Ovary (tissue), 9 donors: ENCODE results near the gene HYDIN. TPM values are rescaled to one million over a fixed set of nuclear protein-coding genes. Genes with fewer than 3 reads are reported as not detected.

Experiments used
- DNase-seq, 5 donors: peaks; one replicate each; pipeline ENCODE4 v3.0.0-alpha.2; 2019 to 2020
- H3K27ac ChIP-seq, 2 donors: fragments of 200-600 bp; one replicate each; pipeline versions ENCODE4 v1.5.1 to v1.8.0; 2019 to 2022
- H3K27me3 ChIP-seq: fragments of 200-600 bp; one replicate; pipeline ENCODE4 v1.8.0; 2022
- H3K36me3 ChIP-seq: fragments of 200-600 bp; sonication (generic); one replicate; pipeline ENCODE4 v1.5.1; 2019
- H3K4me1 ChIP-seq: one replicate; pipeline ENCODE4 v1.8.1; 2013; ENCODE audit warnings: mild to moderate bottlenecking, moderate library complexity; ENCODE audit not compliant: insufficient read depth
- H3K4me3 ChIP-seq: fragments of 200-600 bp; sonication (generic); one replicate; pipeline ENCODE4 v1.5.1; 2017
- H3K9me3 ChIP-seq, 2 donors: fragments of 200-600 bp in 1 of 2; sonication (generic) in 1 of 2; one replicate each; pipeline versions ENCODE4 v1.5.1 to v1.8.1; 2013 to 2019; ENCODE audit warnings: mild to moderate bottlenecking in 1 of 2, moderate library complexity in 1 of 2
- CTCF ChIP-seq, 3 donors: fragments of 450-650 bp in 2 of 3; fragments of 200-600 bp in 1 of 3; IDR thresholded peaks; one replicate each; pipeline versions ENCODE4 v1.5.1 to v1.8.0; 2016 to 2022; ENCODE audit warnings: antibody characterized with exemption in 3 of 3, mild to moderate bottlenecking in 1 of 3
- EP300 ChIP-seq: sonication (generic); formaldehyde crosslinking; IDR thresholded peaks from one replicate; pipeline ENCODE4 v1.6.1; 2017; ENCODE audit warnings: antibody characterized with exemption
- POLR2A ChIP-seq: fragments of 450-650 bp; IDR thresholded peaks from one replicate; pipeline ENCODE4 v1.6.1; 2017; ENCODE audit warnings: antibody characterized with exemption, mild to moderate bottlenecking, moderate library complexity
- WGBS, 3 donors: extraction: QIAGEN DNeasy Blood & Tissue Kit in 1 of 3; methylation state at CpG; one replicate each; pipeline versions ENCODE4 v1.1.5 to v1.1.7; 2013 to 2017; 5-methylcytosine and 5-hydroxymethylcytosine counted together
- intact Hi-C, 4 donors: fragments of 100-400 bp; cut with DNase I; formaldehyde crosslinking; loops; one replicate each; pipeline versions ENCODE4 v1.11.0 to v1.15.1; 2022 to 2023
- polyA plus RNA-seq, 2 donors: library from polyadenylated mRNA; stranded (reverse); fragments of 200-250 nt in 1 of 2; fragments of 350-450 nt in 1 of 2; fragmentation: Illumina TruSeq in 1 of 2; extraction: RNeasy Lipid Tissue Mini Kit (QIAGEN cat#74804) in 1 of 2; gene quantifications; one replicate each; pipeline ENCODE4 v1.2.3, GENCODE V29; 2013 to 2014
- small RNA-seq: library from RNA; depleted of rRNA; stranded (forward); fragments of <200 nt; gene quantifications from one replicate; pipeline ENCODE3, GENCODE V24; 2016
- total RNA-seq, 7 donors: library from RNA; depleted of rRNA in 2 of 7; stranded (reverse); fragments of >200 nt in 2 of 7; fragmentation: NEBNext Ultra II Directional in 3 of 7; extraction: Animal tissue kit (Norgen Biotek cat#: 25700) in 3 of 7; gene quantifications; one replicate each; pipeline versions ENCODE4 v1.1.0 to v1.2.4, GENCODE V29; 2016 to 2023
- donor health status: DM: no; HTN: no; CAD: no; lungs with moderate emphysema.
- donor health status: DM: no; HTN: no; CAD: no.
- donor health status: Bipolar disorder and iron deficiency.
- donor health status: DM: yes; HTN: yes; CAD: no.
- donor health status: DM: no; HTN: no; CAD: no.
- donor health status: DM: yes; HTN: yes; CAD: no.

Gene HYDIN
- total and polyA plus RNA-seq, 9 donors, result 0.39 to 59.4 (median 4.4) TPM

DNA sequence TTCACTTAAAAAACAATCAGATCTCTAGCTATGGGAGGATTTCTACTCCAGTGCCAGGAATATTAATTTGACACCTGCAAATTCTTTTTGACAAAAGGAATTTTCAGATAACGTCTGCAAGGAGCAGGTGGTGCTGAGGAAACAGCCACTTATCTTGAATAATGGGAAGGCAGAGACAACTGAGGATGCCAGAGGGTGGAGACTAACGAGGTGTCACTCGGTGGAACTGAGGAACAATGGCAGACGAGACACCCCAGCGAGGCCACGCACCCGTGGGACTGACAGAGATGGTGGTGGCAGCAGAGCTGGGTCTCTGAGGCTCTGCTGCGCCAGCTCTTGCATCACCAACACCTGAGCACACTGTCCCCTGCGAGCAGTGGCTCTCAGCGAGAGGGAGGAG is 471.7 kb downstream of the HYDIN start:
- 81 to 87% (median 84%) methylated on average over 10 of the region's 10 CpGs for WGBS, 3 donors
- H3K4me3 ChIP-seq, result no peak overlapping the region
- no peaks in the 10 kb centered on the region for H3K4me1 ChIP-seq
- intact Hi-C loops, result no loop called here
- DNase-seq, result no peak
- H3K36me3 ChIP-seq, result no peaks in the 10 kb centered on the region
- H3K27ac ChIP-seq, result no peak overlapping the region
- no peaks in the 10 kb centered on the region for H3K27me3 ChIP-seq
- TF ChIP-seq POLR2A, result no peak
- no peak for TF ChIP-seq CTCF (IDR thresholded peaks at IDR 0.05)
- no peak for TF ChIP-seq EP300
- no peaks in the 10 kb centered on the region for H3K9me3 ChIP-seq

Small RNA genes within 50 kb of the gene (small RNA-seq; reads per million reads assigned to genes)
- not detected for gene RNU6ATAC25P

Other genes starting within 250 kb of the HYDIN start
- 10 to 100 TPM; 14.0 to 26.1 (median 18.4) TPM for gene CMTR2, start 58.7 kb upstream of the HYDIN start, total RNA-seq
- gene CMTR2, start 58.7 kb upstream of the HYDIN start, polyA plus RNA-seq, result 10 to 100 TPM in 1 of 2 donors, 1 to 10 TPM in 1; 5.6 to 11.3 TPM
- 100 to 1,000 TPM in 1 of 7 donors, 10 to 100 TPM in 2, 1 to 10 TPM in 4; 1.7 to 176 (median 2.5) TPM for gene CALB2, start 128.0 kb upstream of the HYDIN start, total RNA-seq
- gene CALB2, start 128.0 kb upstream of the HYDIN start, polyA plus RNA-seq, result 10 to 100 TPM in 1 of 2 donors, 1 to 10 TPM in 1; 5.2 to 39.5 TPM
- not detected for gene TLE7, start 211.3 kb upstream of the HYDIN start, total RNA-seq
- gene TLE7, start 211.3 kb upstream of the HYDIN start, polyA plus RNA-seq, result under 1 TPM in 1 of 2 donors, not detected in 1; 0.10 TPM
- 10 to 100 TPM in 1 of 7 donors, 1 to 10 TPM in 6; 5.4 to 10.8 (median 8.9) TPM for gene ZNF23, start 231.5 kb upstream of the HYDIN start, total RNA-seq
- 1 to 10 TPM; 6.9 to 9.0 TPM for gene ZNF23, start 231.5 kb upstream of the HYDIN start, polyA plus RNA-seq